ENCODE measurements around the gene PIGW.

PIGW gene

GRCh38 chr17:36545465-36546417, 11.0 kb downstream of the PIGW start:
- peak; percentile 93 for DNase-seq (ENCODE audit: low read depth in 1 of 2, low spot score in 1 of 2)

- no peak for DNase-seq (ENCODE audit: low read depth in 1 of 2, low spot score in 1 of 2)
Measured at GRCh38 chr17:36546418-36547093, 11.8 kb downstream of the PIGW start.

GRCh38 chr17:36547776-36548175, 13.0 kb downstream of the PIGW start:
- DNase-seq (ENCODE audit: low read depth in 1 of 2, low spot score in 1 of 2) = no peak

- no peak for DNase-seq (ENCODE audit: low read depth in 1 of 2, low spot score in 1 of 2)
Measured at GRCh38 chr17:36550491-36551417, 16.0 kb downstream of the PIGW start.

- no peak for DNase-seq (ENCODE audit: low read depth in 1 of 2, low spot score in 1 of 2)
Measured at GRCh38 chr17:36553459-36553858, 18.7 kb downstream of the PIGW start.

GRCh38 chr17:36566081-36566480, 31.3 kb downstream of the PIGW start:
- no peak for DNase-seq (ENCODE audit: low read depth in 1 of 2, low spot score in 1 of 2)

GRCh38 chr17:36575028-36575427, 40.2 kb downstream of the PIGW start:
- no peak for DNase-seq (ENCODE audit: low read depth in 1 of 2, low spot score in 1 of 2)

- DNase-seq (ENCODE audit: low read depth in 1 of 2, low spot score in 1 of 2) = no peak
Measured at GRCh38 chr17:36576793-36577192, 42.0 kb downstream of the PIGW start.

GRCh38 chr17:36578671-36579070, 43.9 kb downstream of the PIGW start:
- DNase-seq (ENCODE audit: low read depth in 1 of 2, low spot score in 1 of 2) = no peak

- DNase-seq (ENCODE audit: low read depth in 1 of 2, low spot score in 1 of 2) = no peak
Measured at GRCh38 chr17:36583787-36584186, 49.0 kb downstream of the PIGW start.

GRCh38 chr17:36586138-36586537, 51.4 kb downstream of the PIGW start:
- DNase-seq (ENCODE audit: low read depth in 1 of 2, low spot score in 1 of 2) = no peak

Measured in activated CD4-positive, alpha-beta T cell treated with anti-CD3 and anti-CD28 coated beads, Interleukin-2, amount 50 U/mL, for 24 hours (primary cell).